T-helper 2 cell treated with Interferon-gamma antibody and Interleukin-4, amounts not matched to agents 5 μg/mL and 100 μg/mL, for 36 hours (primary cell): Measurements from ENCODE around the gene GATA5.

ENCODE experiments used
- DNase-seq: peaks from one replicate; pipeline ENCODE4 v3.0.0; 2021; ENCODE audit warnings: low spot score
- H3K27ac Mint-ChIP-seq: one replicate; pipeline ENCODE4 v1.8.0; 2021; ENCODE audit warnings: mild to moderate bottlenecking, mixed read lengths
- H3K27me3 Mint-ChIP-seq: one replicate; pipeline ENCODE4 v1.8.0; 2021; ENCODE audit warnings: low read depth, mixed read lengths
- H3K36me3 Mint-ChIP-seq: one replicate; pipeline ENCODE4 v1.8.0; 2021; ENCODE audit warnings: low read depth, mixed read lengths
- H3K4me1 Mint-ChIP-seq: one replicate; pipeline ENCODE4 v1.8.0; 2021; ENCODE audit warnings: low read depth, mixed read lengths
- H3K4me3 Mint-ChIP-seq: one replicate; pipeline ENCODE4 v1.8.0; 2022; ENCODE audit warnings: mild to moderate bottlenecking, moderate library complexity, mixed read lengths
- H3K9me3 Mint-ChIP-seq: one replicate; pipeline ENCODE4 v1.8.0; 2021; ENCODE audit warnings: mixed read lengths

GATA5 gene

GRCh38 chr20:62466072-62466760 lies 9.6 kb downstream of the GATA5 start:
- Mint-ChIP-seq H3K4me1 (no peaks in the 10 kb centered on the region), H3K4me3 (no peak overlapping the region), H3K36me3 (no peaks in the 10 kb centered on the region), H3K27me3 (peaks cover 6% of the 10 kb centered on the region), H3K9me3 (no peaks in the 10 kb centered on the region), H3K27ac (no peak overlapping the region)
- DNase-seq = no peak

GRCh38 chr20:62464990-62465389 lies 10.8 kb downstream of the GATA5 start:
- Mint-ChIP-seq H3K4me3 (no peak overlapping the region), H3K27me3 (peaks cover 2% of the 10 kb centered on the region), H3K9me3 (no peaks in the 10 kb centered on the region), H3K27ac (no peak overlapping the region), H3K4me1 (no peaks in the 10 kb centered on the region), H3K36me3 (no peaks in the 10 kb centered on the region)
- DNase-seq = no peak

GRCh38 chr20:62464425-62464770 lies 11.4 kb downstream of the GATA5 start:
- H3K4me1 Mint-ChIP-seq = no peaks in the 10 kb centered on the region
- H3K9me3 Mint-ChIP-seq = no peaks in the 10 kb centered on the region
- DNase-seq = no peak
- no peaks in the 10 kb centered on the region for H3K27me3 Mint-ChIP-seq
- H3K36me3 Mint-ChIP-seq = no peaks in the 10 kb centered on the region
- H3K27ac Mint-ChIP-seq = no peak overlapping the region
- H3K4me3 Mint-ChIP-seq = no peak overlapping the region

- H3K27ac Mint-ChIP-seq = no peak overlapping the region
- H3K27me3 Mint-ChIP-seq = no peaks in the 10 kb centered on the region
- H3K9me3 Mint-ChIP-seq = no peaks in the 10 kb centered on the region
- DNase-seq = no peak
- H3K4me3 Mint-ChIP-seq = no peak overlapping the region
- no peaks in the 10 kb centered on the region for H3K4me1 Mint-ChIP-seq
- no peaks in the 10 kb centered on the region for H3K36me3 Mint-ChIP-seq
Measured at GRCh38 chr20:62463651-62464424, 12.0 kb downstream of the GATA5 start.

- no peaks in the 10 kb centered on the region for H3K9me3 Mint-ChIP-seq
- DNase-seq = no peak
- H3K36me3 Mint-ChIP-seq = no peaks in the 10 kb centered on the region
- H3K4me3 Mint-ChIP-seq = no peak overlapping the region
- no peak overlapping the region for H3K27ac Mint-ChIP-seq
- H3K4me1 Mint-ChIP-seq = no peaks in the 10 kb centered on the region
- H3K27me3 Mint-ChIP-seq = no peaks in the 10 kb centered on the region
Measured at GRCh38 chr20:62462976-62463592, 12.7 kb downstream of the GATA5 start.

- no peak for DNase-seq
- Mint-ChIP-seq H3K9me3 (no peaks in the 10 kb centered on the region), H3K27ac (no peak overlapping the region), H3K36me3 (no peaks in the 10 kb centered on the region), H3K27me3 (no peaks in the 10 kb centered on the region), H3K4me3 (no peak overlapping the region), H3K4me1 (no peaks in the 10 kb centered on the region)
Measured at GRCh38 chr20:62461834-62462233, 14.0 kb downstream of the GATA5 start.

- H3K27ac Mint-ChIP-seq = no peak overlapping the region
Measured at GRCh38 chr20:62461157-62461556, 14.6 kb downstream of the GATA5 start.

GRCh38 chr20:62460678-62461077 lies 15.1 kb downstream of the GATA5 start:
- no peak overlapping the region for H3K4me3 Mint-ChIP-seq
- H3K4me1 Mint-ChIP-seq = no peaks in the 10 kb centered on the region
- H3K27me3 Mint-ChIP-seq = peaks cover 2% of the 10 kb centered on the region
- H3K36me3 Mint-ChIP-seq = no peaks in the 10 kb centered on the region
- no peak for DNase-seq
- H3K9me3 Mint-ChIP-seq = no peaks in the 10 kb centered on the region
- H3K27ac Mint-ChIP-seq = no peak overlapping the region

More at GRCh38 chr20:62461157-62461556, 14.6 kb downstream of the GATA5 start:
- H3K4me1 Mint-ChIP-seq = no peaks in the 10 kb centered on the region
- no peaks in the 10 kb centered on the region for H3K36me3 Mint-ChIP-seq
- peaks cover 2% of the 10 kb centered on the region for H3K27me3 Mint-ChIP-seq
- no peak overlapping the region for H3K4me3 Mint-ChIP-seq
- H3K9me3 Mint-ChIP-seq = no peaks in the 10 kb centered on the region
- DNase-seq = no peak

GRCh38 chr20:62459488-62459887 lies 16.3 kb downstream of the GATA5 start:
- Mint-ChIP-seq H3K4me1 (no peaks in the 10 kb centered on the region), H3K9me3 (no peaks in the 10 kb centered on the region), H3K27me3 (peaks cover 2% of the 10 kb centered on the region), H3K36me3 (no peaks in the 10 kb centered on the region), H3K4me3 (no peak overlapping the region), H3K27ac (no peak overlapping the region)
- DNase-seq = no peak

GRCh38 chr20:62458275-62459251 lies 17.2 kb downstream of the GATA5 start:
- no peak overlapping the region for H3K4me3 Mint-ChIP-seq

GRCh38 chr20:62457831-62458230 lies 18.0 kb downstream of the GATA5 start:
- H3K27ac Mint-ChIP-seq = no peak overlapping the region
- H3K4me3 Mint-ChIP-seq = no peak overlapping the region
- H3K36me3 Mint-ChIP-seq = no peaks in the 10 kb centered on the region
- no peaks in the 10 kb centered on the region for H3K4me1 Mint-ChIP-seq
- H3K9me3 Mint-ChIP-seq = no peaks in the 10 kb centered on the region
- DNase-seq = no peak
- peaks cover 2% of the 10 kb centered on the region for H3K27me3 Mint-ChIP-seq

More at GRCh38 chr20:62458275-62459251, 17.2 kb downstream of the GATA5 start:
- Mint-ChIP-seq H3K9me3 (no peaks in the 10 kb centered on the region), H3K27ac (no peak overlapping the region), H3K36me3 (no peaks in the 10 kb centered on the region), H3K27me3 (peaks cover 2% of the 10 kb centered on the region), H3K4me1 (no peaks in the 10 kb centered on the region)
- DNase-seq = no peak

- H3K27ac Mint-ChIP-seq = no peak overlapping the region
- no peak for DNase-seq
- H3K4me1 Mint-ChIP-seq = no peaks in the 10 kb centered on the region
- H3K27me3 Mint-ChIP-seq = peaks cover 2% of the 10 kb centered on the region
- H3K4me3 Mint-ChIP-seq = no peak overlapping the region
- H3K36me3 Mint-ChIP-seq = no peaks in the 10 kb centered on the region
- H3K9me3 Mint-ChIP-seq = no peaks in the 10 kb centered on the region
Measured at GRCh38 chr20:62457098-62457497, 18.7 kb downstream of the GATA5 start.

- DNase-seq = no peak
- Mint-ChIP-seq H3K27ac (no peak overlapping the region), H3K4me3 (no peak overlapping the region), H3K4me1 (no peaks in the 10 kb centered on the region), H3K27me3 (peaks cover 2% of the 10 kb centered on the region), H3K9me3 (no peaks in the 10 kb centered on the region), H3K36me3 (no peaks in the 10 kb centered on the region)
Measured at GRCh38 chr20:62455929-62456328, 19.9 kb downstream of the GATA5 start.
